Testis (tissue), 3 donors: ENCODE measurements around the gene DNHD1. TPM values are rescaled to one million over a fixed set of nuclear protein-coding genes. Genes with fewer than 3 reads are reported as not detected.

Source experiments
- DNase-seq: peaks from one replicate; pipeline ENCODE4 v3.0.0-alpha.2; 2019
- H3K27ac ChIP-seq, 2 donors: fragments of 200-600 bp; sonication (generic); one replicate each; pipeline ENCODE4 v1.5.1; 2019
- H3K27me3 ChIP-seq: fragments of 200-600 bp; sonication (generic); one replicate; pipeline ENCODE4 v1.5.1; 2019
- H3K36me3 ChIP-seq: fragments of 200-600 bp; sonication (generic); one replicate; pipeline ENCODE4 v1.5.1; 2017; ENCODE audit warnings: low read depth; ENCODE audit errors: missing control alignments
- H3K4me1 ChIP-seq: fragments of 200-600 bp; sonication (generic); one replicate; pipeline ENCODE4 v1.5.1; 2019
- H3K4me3 ChIP-seq, 2 donors: fragments of 200-600 bp; sonication (generic); one replicate each; pipeline ENCODE4 v1.5.1; 2017 to 2019
- H3K9me3 ChIP-seq: fragments of 200-600 bp; sonication (generic); one replicate; pipeline ENCODE4 v1.5.1; 2017
- POLR2A ChIP-seq: fragments of 450-650 bp; IDR thresholded peaks from one replicate; pipeline ENCODE4 v1.6.1; 2017; ENCODE audit warnings: antibody characterized with exemption, mild to moderate bottlenecking, moderate library complexity
- WGBS, 2 donors: methylation state at CpG; one replicate each; pipeline ENCODE4 v1.1.5; 2018; 5-methylcytosine and 5-hydroxymethylcytosine counted together
- intact Hi-C: fragments of 100-400 bp; cut with DNase I; formaldehyde crosslinking; loops from one replicate; pipeline ENCODE4 v1.15.1; 2023; ENCODE audit warnings: low total_unique reads
- polyA plus RNA-seq: library from polyadenylated mRNA; stranded (reverse); fragments of 350-450 nt; fragmentation: Illumina TruSeq; extraction: RNeasy Lipid Tissue Mini Kit (QIAGEN cat#74804); gene quantifications from one replicate; pipeline ENCODE4 v1.2.3, GENCODE V29; 2014; ENCODE audit warnings: low read depth, low replicate concordance; ENCODE audit not compliant: insufficient read depth
- total RNA-seq, 2 donors: library from RNA; depleted of rRNA; stranded (reverse); fragments of >200 nt; gene quantifications; one replicate each; pipeline ENCODE4 v1.2.3, GENCODE V29; 2016
- TF ChIP-seq, protein P1 (sequence below), 3 experiments: fragments of 450-650 bp in 2 of 3; fragments of 200-600 bp in 1 of 3; sonication (generic) in 1 of 3; IDR thresholded peaks; one replicate each; pipeline ENCODE4 v1.5.1; 2016 to 2019; ENCODE audit warnings: antibody characterized with exemption in 3 of 3, mild to moderate bottlenecking in 2 of 3, moderate library complexity in 1 of 3

The DNHD1 gene
- total and polyA plus RNA-seq, 3 donors from 2014 or later = 66.3 to 103 (median 83.2) TPM

DNA sequence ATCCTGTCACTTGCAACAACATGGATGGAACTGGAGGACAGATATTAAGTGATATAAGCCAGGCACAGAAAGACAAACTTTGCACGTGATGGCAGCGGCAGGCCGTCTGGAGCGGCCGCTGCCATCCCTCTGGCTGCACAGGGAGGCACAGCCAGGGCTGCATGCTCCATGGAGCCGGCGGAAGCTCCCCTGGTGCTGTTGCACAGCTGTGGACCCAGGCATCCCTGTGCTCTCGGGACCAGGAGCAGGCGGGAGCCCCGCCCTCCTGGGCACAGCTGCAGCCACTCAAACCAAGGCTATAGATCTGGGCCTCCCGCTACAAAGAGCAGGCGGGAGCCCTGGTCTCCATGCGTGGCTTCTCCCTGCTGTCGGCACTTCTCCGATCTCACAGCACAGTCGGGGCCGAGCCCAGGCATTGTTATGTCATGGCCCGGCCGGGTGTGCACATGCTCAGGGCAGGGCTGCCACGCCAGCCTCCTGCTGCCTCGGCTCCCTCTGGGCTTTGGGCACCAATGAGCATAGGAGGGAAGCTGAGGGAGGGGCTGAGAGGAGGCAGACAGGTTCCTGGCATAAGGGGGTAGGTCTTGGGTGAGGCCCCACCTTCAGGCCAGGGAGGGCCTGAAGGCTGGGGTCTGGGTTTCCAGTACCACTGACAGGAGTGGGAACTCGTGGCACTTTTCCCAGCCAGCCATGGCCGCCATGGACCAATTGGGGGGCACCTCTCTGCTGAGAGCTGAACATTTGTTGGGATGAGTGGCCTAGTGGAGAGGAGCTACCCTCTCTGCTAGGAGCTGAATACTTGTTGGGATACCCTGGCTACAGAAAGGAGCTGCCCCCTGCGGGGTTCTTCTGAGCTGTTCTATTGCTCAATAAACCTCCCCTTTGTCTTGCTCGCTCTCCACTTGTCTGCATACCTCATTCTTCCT lies 89.6 kb downstream of the DNHD1 start:
- Histone ChIP-seq H3K4me1 (no peaks in the 10 kb centered on the region), H3K27ac (no peak overlapping the region), H3K27me3 (no peaks in the 10 kb centered on the region), H3K9me3 (no peaks in the 10 kb centered on the region), H3K4me3 (no peak overlapping the region), H3K36me3 (no peaks in the 10 kb centered on the region)
- no peak for DNase-seq
- intact Hi-C loops = no loop called here
- TF ChIP-seq, protein P1, sequence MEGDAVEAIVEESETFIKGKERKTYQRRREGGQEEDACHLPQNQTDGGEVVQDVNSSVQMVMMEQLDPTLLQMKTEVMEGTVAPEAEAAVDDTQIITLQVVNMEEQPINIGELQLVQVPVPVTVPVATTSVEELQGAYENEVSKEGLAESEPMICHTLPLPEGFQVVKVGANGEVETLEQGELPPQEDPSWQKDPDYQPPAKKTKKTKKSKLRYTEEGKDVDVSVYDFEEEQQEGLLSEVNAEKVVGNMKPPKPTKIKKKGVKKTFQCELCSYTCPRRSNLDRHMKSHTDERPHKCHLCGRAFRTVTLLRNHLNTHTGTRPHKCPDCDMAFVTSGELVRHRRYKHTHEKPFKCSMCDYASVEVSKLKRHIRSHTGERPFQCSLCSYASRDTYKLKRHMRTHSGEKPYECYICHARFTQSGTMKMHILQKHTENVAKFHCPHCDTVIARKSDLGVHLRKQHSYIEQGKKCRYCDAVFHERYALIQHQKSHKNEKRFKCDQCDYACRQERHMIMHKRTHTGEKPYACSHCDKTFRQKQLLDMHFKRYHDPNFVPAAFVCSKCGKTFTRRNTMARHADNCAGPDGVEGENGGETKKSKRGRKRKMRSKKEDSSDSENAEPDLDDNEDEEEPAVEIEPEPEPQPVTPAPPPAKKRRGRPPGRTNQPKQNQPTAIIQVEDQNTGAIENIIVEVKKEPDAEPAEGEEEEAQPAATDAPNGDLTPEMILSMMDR (IDR thresholded peaks at IDR 0.05) = no peak
- no peak for TF ChIP-seq POLR2A
- WGBS, 2 donors = 67 to 74% methylated on average over 7 to 25 of the region's 25 CpGs

GRCh38 chr11:6587360-6587953 lies 90.4 kb downstream of the DNHD1 start:
- 93 to 96% methylated on average over 10 to 11 of the region's 11 CpGs for WGBS, 2 donors
- H3K4me1 ChIP-seq = no peaks in the 10 kb centered on the region

GRCh38 chr11:6588018-6588417 lies 90.9 kb downstream of the DNHD1 start:
- Histone ChIP-seq H3K4me3 (no peak overlapping the region), H3K27ac (no peak overlapping the region), H3K36me3 (no peaks in the 10 kb centered on the region), H3K27me3 (no peaks in the 10 kb centered on the region), H3K4me1 (no peaks in the 10 kb centered on the region), H3K9me3 (no peaks in the 10 kb centered on the region)
- intact Hi-C loops = no loop called here
- WGBS, 2 donors = 96 to 97% methylated on average over 1 of the region's 1 CpG
- no peak for TF ChIP-seq POLR2A
- TF ChIP-seq, protein P1 (IDR thresholded peaks at IDR 0.05) = no peak
- no peak for DNase-seq

More at GRCh38 chr11:6587360-6587953, 90.4 kb downstream of the DNHD1 start:
- Histone ChIP-seq H3K4me3 (no peak overlapping the region), H3K9me3 (no peaks in the 10 kb centered on the region), H3K27me3 (no peaks in the 10 kb centered on the region), H3K27ac (no peak overlapping the region), H3K36me3 (no peaks in the 10 kb centered on the region)
- intact Hi-C loops = no loop called here
- no peak for DNase-seq
- TF ChIP-seq, protein P1 (IDR thresholded peaks at IDR 0.05) = no peak
- TF ChIP-seq POLR2A = no peak

GRCh38 chr11:6594142-6594768 lies 97.2 kb downstream of the DNHD1 start:
- no peak overlapping the region for H3K27ac ChIP-seq
- WGBS, 2 donors = 89 to 93% methylated on average over 3 of the region's 3 CpGs
- no peaks in the 10 kb centered on the region for H3K9me3 ChIP-seq
- TF ChIP-seq, protein P1 (IDR thresholded peaks at IDR 0.05) = no peak
- H3K4me3 ChIP-seq = no peak overlapping the region
- no peak for DNase-seq
- H3K4me1 ChIP-seq = no peaks in the 10 kb centered on the region
- intact Hi-C loops = no loop called here
- no peaks in the 10 kb centered on the region for H3K36me3 ChIP-seq
- no peaks in the 10 kb centered on the region for H3K27me3 ChIP-seq
